ENCODE measurements around the gene LSS. TPM values are rescaled to one million over a fixed set of nuclear protein-coding genes. Genes with fewer than 3 reads are reported as not detected.
"Not testable (repeated sequence)": the region's sequence is repeated elsewhere in the genome, so short reads cannot be mapped to it uniquely, and the experiment has no call there.

LSS gene
- total RNA-seq, 1 experiment from 2014 or later, result 101 TPM

DNA sequence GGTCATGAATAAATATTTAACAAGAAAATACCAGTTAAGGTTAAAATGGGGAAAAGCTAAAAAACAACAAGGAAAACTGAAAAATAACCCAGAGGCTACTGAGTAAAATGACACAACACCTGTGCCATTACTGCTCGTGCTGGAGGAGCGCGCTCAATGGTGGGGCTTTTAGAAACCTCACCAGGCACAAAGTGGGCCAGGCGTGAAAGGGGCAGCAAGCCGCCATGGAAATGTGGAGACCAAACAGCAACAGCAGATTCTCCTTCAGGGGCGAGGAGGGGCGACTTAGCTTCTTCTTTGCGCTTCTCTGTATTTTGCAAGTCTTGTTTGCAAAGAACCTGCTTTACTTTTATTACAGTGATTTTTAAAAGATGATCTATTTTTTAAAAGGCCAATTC, 25.4 kb downstream of the LSS start:
- H3K9me3 Mint-ChIP-seq, result peaks cover 6% of the 10 kb centered on the region; the same call in 1 of the 2 replicates
- ChIA-PET CTCF (interaction anchor here (1.4 kb wide), 1 partner anchor 60 kb away, joined by 4 read pairs; no protein-coding TSS in a partner anchor), POLR2A (no interaction called here)
- H3K4me3 Mint-ChIP-seq, result no peak overlapping the region
- no peaks in the 10 kb centered on the region for H3K27me3 Mint-ChIP-seq (ENCODE audit: low read depth)
- no peak for ATAC-seq
- H3K36me3 Mint-ChIP-seq, result peaks cover 66% of the 10 kb centered on the region
- no peak for TF ChIP-seq TP53 (CRISPR knock-in tag; IDR thresholded peaks at IDR 0.05)
- no peak for TF ChIP-seq CREM (CRISPR knock-in tag; IDR thresholded peaks at IDR 0.05)
- TF ChIP-seq MYBL2 (CRISPR knock-in tag; IDR thresholded peaks at IDR 0.05), result no peak
- TF ChIP-seq NFE2L1 (CRISPR knock-in tag; IDR thresholded peaks at IDR 0.05), result no peak
- H3K4me1 Mint-ChIP-seq, result peaks cover 8% of the 10 kb centered on the region
- peak overlapping the region; percentile 82 for H3K27ac Mint-ChIP-seq
- no peak for DNase-seq (ENCODE audit: low spot score)

- DNase-seq (ENCODE audit: low spot score) (no peak), ATAC-seq (peak; percentile 65)
- Mint-ChIP-seq H3K4me1 (peaks cover 8% of the 10 kb centered on the region), H3K36me3 (peaks cover 69% of the 10 kb centered on the region), H3K4me3 (no peak overlapping the region), H3K9me3 (peaks cover 6% of the 10 kb centered on the region; the same call in 1 of the 2 replicates), H3K27me3 (ENCODE audit: low read depth) (no peaks in the 10 kb centered on the region), H3K27ac (peak overlapping the region; percentile 82)
- TF ChIP-seq, protein P1, sequence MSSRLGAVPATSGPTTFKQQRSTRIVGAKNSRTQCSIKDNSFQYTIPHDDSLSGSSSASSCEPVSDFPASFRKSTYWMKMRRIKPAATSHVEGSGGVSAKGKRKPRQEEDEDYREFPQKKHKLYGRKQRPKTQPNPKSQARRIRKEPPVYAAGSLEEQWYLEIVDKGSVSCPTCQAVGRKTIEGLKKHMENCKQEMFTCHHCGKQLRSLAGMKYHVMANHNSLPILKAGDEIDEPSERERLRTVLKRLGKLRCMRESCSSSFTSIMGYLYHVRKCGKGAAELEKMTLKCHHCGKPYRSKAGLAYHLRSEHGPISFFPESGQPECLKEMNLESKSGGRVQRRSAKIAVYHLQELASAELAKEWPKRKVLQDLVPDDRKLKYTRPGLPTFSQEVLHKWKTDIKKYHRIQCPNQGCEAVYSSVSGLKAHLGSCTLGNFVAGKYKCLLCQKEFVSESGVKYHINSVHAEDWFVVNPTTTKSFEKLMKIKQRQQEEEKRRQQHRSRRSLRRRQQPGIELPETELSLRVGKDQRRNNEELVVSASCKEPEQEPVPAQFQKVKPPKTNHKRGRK (CRISPR knock-in tag; IDR thresholded peaks at IDR 0.05; ENCODE audit: borderline replicate concordance), result no peak
- TF ChIP-seq, protein P2, sequence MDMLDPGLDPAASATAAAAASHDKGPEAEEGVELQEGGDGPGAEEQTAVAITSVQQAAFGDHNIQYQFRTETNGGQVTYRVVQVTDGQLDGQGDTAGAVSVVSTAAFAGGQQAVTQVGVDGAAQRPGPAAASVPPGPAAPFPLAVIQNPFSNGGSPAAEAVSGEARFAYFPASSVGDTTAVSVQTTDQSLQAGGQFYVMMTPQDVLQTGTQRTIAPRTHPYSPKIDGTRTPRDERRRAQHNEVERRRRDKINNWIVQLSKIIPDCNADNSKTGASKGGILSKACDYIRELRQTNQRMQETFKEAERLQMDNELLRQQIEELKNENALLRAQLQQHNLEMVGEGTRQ (CRISPR knock-in tag; IDR thresholded peaks at IDR 0.05), result no peak
- TF ChIP-seq, protein P3, sequence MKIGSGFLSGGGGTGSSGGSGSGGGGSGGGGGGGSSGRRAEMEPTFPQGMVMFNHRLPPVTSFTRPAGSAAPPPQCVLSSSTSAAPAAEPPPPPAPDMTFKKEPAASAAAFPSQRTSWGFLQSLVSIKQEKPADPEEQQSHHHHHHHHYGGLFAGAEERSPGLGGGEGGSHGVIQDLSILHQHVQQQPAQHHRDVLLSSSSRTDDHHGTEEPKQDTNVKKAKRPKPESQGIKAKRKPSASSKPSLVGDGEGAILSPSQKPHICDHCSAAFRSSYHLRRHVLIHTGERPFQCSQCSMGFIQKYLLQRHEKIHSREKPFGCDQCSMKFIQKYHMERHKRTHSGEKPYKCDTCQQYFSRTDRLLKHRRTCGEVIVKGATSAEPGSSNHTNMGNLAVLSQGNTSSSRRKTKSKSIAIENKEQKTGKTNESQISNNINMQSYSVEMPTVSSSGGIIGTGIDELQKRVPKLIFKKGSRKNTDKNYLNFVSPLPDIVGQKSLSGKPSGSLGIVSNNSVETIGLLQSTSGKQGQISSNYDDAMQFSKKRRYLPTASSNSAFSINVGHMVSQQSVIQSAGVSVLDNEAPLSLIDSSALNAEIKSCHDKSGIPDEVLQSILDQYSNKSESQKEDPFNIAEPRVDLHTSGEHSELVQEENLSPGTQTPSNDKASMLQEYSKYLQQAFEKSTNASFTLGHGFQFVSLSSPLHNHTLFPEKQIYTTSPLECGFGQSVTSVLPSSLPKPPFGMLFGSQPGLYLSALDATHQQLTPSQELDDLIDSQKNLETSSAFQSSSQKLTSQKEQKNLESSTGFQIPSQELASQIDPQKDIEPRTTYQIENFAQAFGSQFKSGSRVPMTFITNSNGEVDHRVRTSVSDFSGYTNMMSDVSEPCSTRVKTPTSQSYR (CRISPR knock-in tag; IDR thresholded peaks at IDR 0.05), result no peak
- TF ChIP-seq, protein P4, sequence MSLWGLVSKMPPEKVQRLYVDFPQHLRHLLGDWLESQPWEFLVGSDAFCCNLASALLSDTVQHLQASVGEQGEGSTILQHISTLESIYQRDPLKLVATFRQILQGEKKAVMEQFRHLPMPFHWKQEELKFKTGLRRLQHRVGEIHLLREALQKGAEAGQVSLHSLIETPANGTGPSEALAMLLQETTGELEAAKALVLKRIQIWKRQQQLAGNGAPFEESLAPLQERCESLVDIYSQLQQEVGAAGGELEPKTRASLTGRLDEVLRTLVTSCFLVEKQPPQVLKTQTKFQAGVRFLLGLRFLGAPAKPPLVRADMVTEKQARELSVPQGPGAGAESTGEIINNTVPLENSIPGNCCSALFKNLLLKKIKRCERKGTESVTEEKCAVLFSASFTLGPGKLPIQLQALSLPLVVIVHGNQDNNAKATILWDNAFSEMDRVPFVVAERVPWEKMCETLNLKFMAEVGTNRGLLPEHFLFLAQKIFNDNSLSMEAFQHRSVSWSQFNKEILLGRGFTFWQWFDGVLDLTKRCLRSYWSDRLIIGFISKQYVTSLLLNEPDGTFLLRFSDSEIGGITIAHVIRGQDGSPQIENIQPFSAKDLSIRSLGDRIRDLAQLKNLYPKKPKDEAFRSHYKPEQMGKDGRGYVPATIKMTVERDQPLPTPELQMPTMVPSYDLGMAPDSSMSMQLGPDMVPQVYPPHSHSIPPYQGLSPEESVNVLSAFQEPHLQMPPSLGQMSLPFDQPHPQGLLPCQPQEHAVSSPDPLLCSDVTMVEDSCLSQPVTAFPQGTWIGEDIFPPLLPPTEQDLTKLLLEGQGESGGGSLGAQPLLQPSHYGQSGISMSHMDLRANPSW (CRISPR knock-in tag; conservative IDR thresholded peaks at IDR 0.05; ENCODE audit: low read depth), result no peak
- TF ChIP-seq, protein P5, sequence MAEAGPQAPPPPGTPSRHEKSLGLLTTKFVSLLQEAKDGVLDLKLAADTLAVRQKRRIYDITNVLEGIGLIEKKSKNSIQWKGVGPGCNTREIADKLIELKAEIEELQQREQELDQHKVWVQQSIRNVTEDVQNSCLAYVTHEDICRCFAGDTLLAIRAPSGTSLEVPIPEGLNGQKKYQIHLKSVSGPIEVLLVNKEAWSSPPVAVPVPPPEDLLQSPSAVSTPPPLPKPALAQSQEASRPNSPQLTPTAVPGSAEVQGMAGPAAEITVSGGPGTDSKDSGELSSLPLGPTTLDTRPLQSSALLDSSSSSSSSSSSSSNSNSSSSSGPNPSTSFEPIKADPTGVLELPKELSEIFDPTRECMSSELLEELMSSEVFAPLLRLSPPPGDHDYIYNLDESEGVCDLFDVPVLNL (CRISPR knock-in tag; IDR thresholded peaks at IDR 0.05; ENCODE audit: borderline replicate concordance, low read depth), result no peak
- TF ChIP-seq ZNF425 (CRISPR knock-in tag; conservative IDR thresholded peaks at IDR 0.05) (no peak), JAZF1 (CRISPR knock-in tag; IDR thresholded peaks at IDR 0.05) (no peak)
- TF ChIP-seq, protein P6, sequence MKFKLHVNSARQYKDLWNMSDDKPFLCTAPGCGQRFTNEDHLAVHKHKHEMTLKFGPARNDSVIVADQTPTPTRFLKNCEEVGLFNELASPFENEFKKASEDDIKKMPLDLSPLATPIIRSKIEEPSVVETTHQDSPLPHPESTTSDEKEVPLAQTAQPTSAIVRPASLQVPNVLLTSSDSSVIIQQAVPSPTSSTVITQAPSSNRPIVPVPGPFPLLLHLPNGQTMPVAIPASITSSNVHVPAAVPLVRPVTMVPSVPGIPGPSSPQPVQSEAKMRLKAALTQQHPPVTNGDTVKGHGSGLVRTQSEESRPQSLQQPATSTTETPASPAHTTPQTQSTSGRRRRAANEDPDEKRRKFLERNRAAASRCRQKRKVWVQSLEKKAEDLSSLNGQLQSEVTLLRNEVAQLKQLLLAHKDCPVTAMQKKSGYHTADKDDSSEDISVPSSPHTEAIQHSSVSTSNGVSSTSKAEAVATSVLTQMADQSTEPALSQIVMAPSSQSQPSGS (CRISPR knock-in tag; IDR thresholded peaks at IDR 0.05; ENCODE audit: borderline replicate concordance, low read depth), result no peak
- TF ChIP-seq, protein P7, sequence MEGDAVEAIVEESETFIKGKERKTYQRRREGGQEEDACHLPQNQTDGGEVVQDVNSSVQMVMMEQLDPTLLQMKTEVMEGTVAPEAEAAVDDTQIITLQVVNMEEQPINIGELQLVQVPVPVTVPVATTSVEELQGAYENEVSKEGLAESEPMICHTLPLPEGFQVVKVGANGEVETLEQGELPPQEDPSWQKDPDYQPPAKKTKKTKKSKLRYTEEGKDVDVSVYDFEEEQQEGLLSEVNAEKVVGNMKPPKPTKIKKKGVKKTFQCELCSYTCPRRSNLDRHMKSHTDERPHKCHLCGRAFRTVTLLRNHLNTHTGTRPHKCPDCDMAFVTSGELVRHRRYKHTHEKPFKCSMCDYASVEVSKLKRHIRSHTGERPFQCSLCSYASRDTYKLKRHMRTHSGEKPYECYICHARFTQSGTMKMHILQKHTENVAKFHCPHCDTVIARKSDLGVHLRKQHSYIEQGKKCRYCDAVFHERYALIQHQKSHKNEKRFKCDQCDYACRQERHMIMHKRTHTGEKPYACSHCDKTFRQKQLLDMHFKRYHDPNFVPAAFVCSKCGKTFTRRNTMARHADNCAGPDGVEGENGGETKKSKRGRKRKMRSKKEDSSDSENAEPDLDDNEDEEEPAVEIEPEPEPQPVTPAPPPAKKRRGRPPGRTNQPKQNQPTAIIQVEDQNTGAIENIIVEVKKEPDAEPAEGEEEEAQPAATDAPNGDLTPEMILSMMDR (IDR thresholded peaks at IDR 0.05), result no peak
- ChIA-PET CTCF (interaction anchor here (1.4 kb wide), 1 partner anchor 59 kb away, joined by 4 read pairs; no protein-coding TSS in a partner anchor), POLR2A (no interaction called here)
Observed at GRCh38 chr21:46202592-46203202, 25.9 kb downstream of the LSS start.

GRCh38 chr21:46200877-46201803, 27.4 kb downstream of the LSS start:
- CTCF ChIA-PET, result interaction anchor here (1.1 kb wide), 1 partner anchor 48 kb away, joined by 3 read pairs; no protein-coding TSS in a partner anchor
- not testable (repeated sequence) for H3K4me1 Mint-ChIP-seq
- H3K36me3 Mint-ChIP-seq, result peaks cover 78% of the 10 kb centered on the region

More at GRCh38 chr21:46200877-46201803, 27.4 kb downstream of the LSS start:
- H3K4me3 Mint-ChIP-seq; POLR2A ChIA-PET; DNase-seq (ENCODE audit: low spot score); H3K27ac Mint-ChIP-seq; H3K27me3 Mint-ChIP-seq (ENCODE audit: low read depth); ATAC-seq; H3K9me3 Mint-ChIP-seq: not testable (repeated sequence)

Data from WTC11 (cell line).